Brain microvascular endothelial cell (primary cell): ENCODE data around the gene OR13C3.
"Not testable (repeated sequence)": the region's sequence is repeated elsewhere in the genome, so short reads cannot be mapped to it uniquely, and the experiment has no call there.

ENCODE experiments used
- DNase-seq: peaks from one replicate; pipeline ENCODE4 v3.0.0-alpha.2; 2020
- H3K27ac ChIP-seq: fragments of 250-450 bp; sonication (Bioruptor Pico); 2 replicates; pipeline ENCODE4 v1.5.1; 2020; ENCODE audit warnings: mild to moderate bottlenecking, moderate library complexity
- H3K27me3 ChIP-seq: fragments of 250-450 bp; sonication (Bioruptor Pico); replicated peaks from 2 replicates; pipeline ENCODE4 v1.5.1; 2020; ENCODE audit warnings: mild to moderate bottlenecking
- H3K36me3 ChIP-seq: fragments of 250-450 bp; sonication (Bioruptor Pico); replicated peaks from 2 replicates; pipeline ENCODE4 v1.5.1; 2020; ENCODE audit warnings: mild to moderate bottlenecking
- H3K4me3 ChIP-seq: 2 replicates; pipeline ENCODE4 v1.5.1; 2011; ENCODE audit warnings: low read depth, mild to moderate bottlenecking, control low read depth, low read length, moderate library complexity
- CTCF ChIP-seq: IDR thresholded peaks from 2 replicates; pipeline ENCODE4 v1.5.1; 2011; ENCODE audit warnings: low read depth, mild to moderate bottlenecking, moderate library complexity, low read length, control low read depth, inconsistent platforms; ENCODE audit errors: missing control alignments
- in situ Hi-C: cut with HindIII; loops from 2 replicates; pipeline ENCODE4 v1.10.0; 2017; ENCODE audit warnings: low sequenced_read_pairs, low pct_ligation_motif_present

OR13C3 gene

GRCh38 chr9:104527109-104527508, 9.5 kb downstream of the OR13C3 start, which contains the start of gene OR13C4:
Gene OR13C4 (minus strand): TSS chr9:104527209. CDS start chr9:104527209, 0 bp downstream.
- Histone ChIP-seq H3K27me3 (no peaks in the 10 kb centered on the region), H3K36me3 (no peaks in the 10 kb centered on the region), H3K27ac (no peak within 1 kb of the TSS), H3K4me3 (no peak within 1 kb of the TSS)
- DNase-seq = no peak
- in situ Hi-C loops = no loop called here
- TF ChIP-seq CTCF = no peak

GRCh38 chr9:104520241-104520640, 16.4 kb downstream of the OR13C3 start:
- H3K27me3 ChIP-seq, H3K36me3 ChIP-seq, H3K27ac ChIP-seq, in situ Hi-C loops, H3K4me3 ChIP-seq, DNase-seq: not testable (repeated sequence)

GRCh38 chr9:104514901-104515300, 21.8 kb downstream of the OR13C3 start:
- H3K27me3 ChIP-seq = no peaks in the 10 kb centered on the region
- no peak overlapping the region for H3K27ac ChIP-seq
- H3K36me3 ChIP-seq = no peaks in the 10 kb centered on the region
- in situ Hi-C loops = no loop called here
- no peak for TF ChIP-seq CTCF
- DNase-seq = no peak
- no peak overlapping the region for H3K4me3 ChIP-seq

GRCh38 chr9:104506565-104506964, 30.1 kb downstream of the OR13C3 start:
- no peak for DNase-seq
- Histone ChIP-seq H3K4me3 (no peak overlapping the region), H3K27me3 (no peaks in the 10 kb centered on the region), H3K36me3 (no peaks in the 10 kb centered on the region), H3K27ac (no peak overlapping the region)
- no peak for TF ChIP-seq CTCF
- in situ Hi-C loops = no loop called here

GRCh38 chr9:104503963-104504362, 32.7 kb downstream of the OR13C3 start, which contains the start of gene OR13F1:
Gene OR13F1 (plus strand): TSS chr9:104504263. CDS start chr9:104504263, 0 bp downstream.
- Histone ChIP-seq H3K36me3 (no peaks in the 10 kb centered on the region), H3K27ac (no peak within 1 kb of the TSS), H3K4me3 (no peak within 1 kb of the TSS), H3K27me3 (no peaks in the 10 kb centered on the region)
- no peak for TF ChIP-seq CTCF
- DNase-seq = no peak
- in situ Hi-C loops = no loop called here

- Histone ChIP-seq H3K36me3 (no peaks in the 10 kb centered on the region), H3K27ac (no peak overlapping the region), H3K4me3 (no peak overlapping the region), H3K27me3 (no peaks in the 10 kb centered on the region)
- TF ChIP-seq CTCF = no peak
- in situ Hi-C loops = no loop called here
- DNase-seq = no peak
Observed at GRCh38 chr9:104503440-104503839, 33.2 kb downstream of the OR13C3 start.
